ENCODE data around the gene OR2W1.

Gene OR2W1

GRCh38 chr6:28996844-28997510 is 48.0 kb downstream of the OR2W1 start:
- DNase-seq (ENCODE audit: low read depth) = no peak

GRCh38 chr6:28995093-28995650 is 49.8 kb downstream of the OR2W1 start:
- no peak for DNase-seq (ENCODE audit: low read depth)
